SK-N-SH treated with all-trans-retinoic acid at 6 μM for 48 hours (cell line): Measurements from ENCODE around the gene ASB2.

Experiments used
- ATAC-seq: fragments of 200-7000 bp; cut with Tn5 transposase; 3 replicates; pipeline ENCODE4 v1.9.1; 2020; ENCODE audit warnings: mild to moderate bottlenecking, moderate library complexity
- ARNTL ChIP-seq: fragments of 450-650 bp; formaldehyde crosslinking; IDR thresholded peaks from 2 replicates; pipeline ENCODE4 v1.5.0; 2020; ENCODE audit warnings: low read depth, mild to moderate bottlenecking, moderate library complexity, borderline replicate concordance
- BACH2 ChIP-seq: fragments of 250-450 bp; sonication (Bioruptor Pico); IDR thresholded peaks from 2 replicates; pipeline ENCODE4 v1.9.0; 2021; ENCODE audit warnings: mild to moderate bottlenecking, borderline replicate concordance
- CREB5 ChIP-seq: fragments of 250-450 bp; sonication (Bioruptor Pico); IDR thresholded peaks from 2 replicates; pipeline ENCODE4 v1.5.1; 2020; ENCODE audit warnings: low read depth, mild to moderate bottlenecking, moderate library complexity
- CSDC2 ChIP-seq: fragments of 250-450 bp; sonication (Bioruptor Pico); IDR thresholded peaks from 2 replicates; pipeline ENCODE4 v1.5.0; 2020; ENCODE audit warnings: mild to moderate bottlenecking, moderate library complexity
- CSRNP3 ChIP-seq: fragments of 250-450 bp; sonication (Bioruptor Pico); IDR thresholded peaks from 2 replicates; pipeline ENCODE4 v1.5.1; 2021; ENCODE audit warnings: mild to moderate bottlenecking, moderate library complexity
- GLIS3 ChIP-seq: fragments of 250-450 bp; sonication (Bioruptor Pico); IDR thresholded peaks from 2 replicates; pipeline ENCODE4 v1.5.0; 2020; ENCODE audit warnings: mild to moderate bottlenecking, moderate library complexity
- ISL1 ChIP-seq: fragments of 250-450 bp; sonication (Bioruptor Pico); IDR thresholded peaks from 2 replicates; pipeline ENCODE4 v2.1.2; 2022; ENCODE audit warnings: mild to moderate bottlenecking, moderate library complexity
- OSR1 ChIP-seq: fragments of 250-450 bp; sonication (Bioruptor Pico); IDR thresholded peaks from 2 replicates; pipeline ENCODE4 v1.8.0; 2022; ENCODE audit warnings: moderate library complexity, mild to moderate bottlenecking, inconsistent platforms
- PATZ1 ChIP-seq: fragments of 250-450 bp; sonication (Bioruptor Pico); IDR thresholded peaks from 2 replicates; pipeline ENCODE4 v1.8.0; 2020; ENCODE audit warnings: mild to moderate bottlenecking, moderate library complexity, borderline replicate concordance
- PPARA ChIP-seq: fragments of 250-450 bp; sonication (Bioruptor Pico); IDR thresholded peaks from 2 replicates; pipeline ENCODE4 v1.5.0; 2020; ENCODE audit warnings: mild to moderate bottlenecking, borderline replicate concordance
- SNAI2 ChIP-seq: fragments of 250-450 bp; sonication (Bioruptor Pico); IDR thresholded peaks from 2 replicates; pipeline ENCODE4 v1.5.0; 2020; ENCODE audit warnings: mild to moderate bottlenecking, moderate library complexity
- TCF4 ChIP-seq: fragments of 250-450 bp; sonication (Bioruptor Pico); IDR thresholded peaks from 2 replicates; pipeline ENCODE4 v1.8.0; 2021; ENCODE audit warnings: mild to moderate bottlenecking, moderate library complexity, borderline replicate concordance
- TOX ChIP-seq: fragments of 250-450 bp; sonication (Bioruptor Pico); IDR thresholded peaks from 2 replicates; pipeline ENCODE4 v1.8.0; 2021; ENCODE audit warnings: mild to moderate bottlenecking, moderate library complexity, borderline replicate concordance
- TSHZ2 ChIP-seq: fragments of 250-450 bp; sonication (Bioruptor Pico); IDR thresholded peaks from 2 replicates; pipeline ENCODE4 v1.5.0; 2020; ENCODE audit warnings: mild to moderate bottlenecking, moderate library complexity
- ZC3H10 ChIP-seq: fragments of 250-450 bp; sonication (Bioruptor Pico); IDR thresholded peaks from 2 replicates; pipeline ENCODE4 v1.5.1; 2021; ENCODE audit warnings: mild to moderate bottlenecking, moderate library complexity
- ZFP3 ChIP-seq: fragments of 250-450 bp; sonication (Bioruptor Pico); IDR thresholded peaks from 2 replicates; pipeline ENCODE4 v1.5.0; 2020; ENCODE audit warnings: mild to moderate bottlenecking, moderate library complexity
- ZFP30 ChIP-seq: fragments of 450-650 bp; formaldehyde crosslinking; IDR thresholded peaks from 2 replicates; pipeline ENCODE4 v1.5.0; 2022; ENCODE audit warnings: mild to moderate bottlenecking, moderate library complexity
- ZNF70 ChIP-seq: fragments of 450-650 bp; formaldehyde crosslinking; IDR thresholded peaks from 2 replicates; pipeline ENCODE4 v1.5.0; 2020; ENCODE audit warnings: mild to moderate bottlenecking, moderate library complexity
- ZNF8 ChIP-seq: fragments of 450-650 bp; formaldehyde crosslinking; IDR thresholded peaks from 2 replicates; pipeline ENCODE4 v1.5.0; 2020; ENCODE audit warnings: mild to moderate bottlenecking, moderate library complexity

Gene ASB2

GRCh38 chr14:93905623-93906022 is 70.7 kb downstream of the ASB2 start (continued):
- TF ChIP-seq CSRNP3: no peak
- TF ChIP-seq ARNTL (CRISPR knock-in tag): no peak

GRCh38 chr14:93903342-93904184 is 72.8 kb downstream of the ASB2 start:
- no peak for TF ChIP-seq PPARA (CRISPR knock-in tag)
- TF ChIP-seq TOX (CRISPR knock-in tag): no peak
- no peak for TF ChIP-seq ARNTL (CRISPR knock-in tag)
- no peak for TF ChIP-seq TCF4 (CRISPR knock-in tag)
- TF ChIP-seq CREB5: no peak
- TF ChIP-seq ZNF8 (CRISPR knock-in tag): no peak
- no peak for TF ChIP-seq ZFP30 (CRISPR knock-in tag)
- TF ChIP-seq GLIS3 (CRISPR knock-in tag): no peak
- no peak for TF ChIP-seq SNAI2 (CRISPR knock-in tag)
- TF ChIP-seq PATZ1 (CRISPR knock-in tag): no peak
- no peak for TF ChIP-seq ISL1 (CRISPR knock-in tag)
- no peak for TF ChIP-seq BACH2 (CRISPR knock-in tag)
- no peak for TF ChIP-seq CSRNP3
- no peak for TF ChIP-seq ZNF70 (CRISPR knock-in tag)
- TF ChIP-seq, all 23 proteins: peak for 0
- peak; percentile 59; the same call in 2 of the 3 replicates for ATAC-seq

- no peak for ATAC-seq
- TF ChIP-seq ZC3H10 (CRISPR knock-in tag) (no peak), PPARA (CRISPR knock-in tag) (no peak), OSR1 (no peak), ARNTL (CRISPR knock-in tag) (no peak), ISL1 (CRISPR knock-in tag) (no peak), ZNF70 (CRISPR knock-in tag) (no peak), CSRNP3 (no peak), CSDC2 (CRISPR knock-in tag) (no peak), GLIS3 (CRISPR knock-in tag) (no peak), BACH2 (CRISPR knock-in tag) (no peak), CREB5 (no peak), ZFP3 (CRISPR knock-in tag) (no peak), TSHZ2 (CRISPR knock-in tag) (no peak), ZFP30 (CRISPR knock-in tag) (no peak), TCF4 (CRISPR knock-in tag) (no peak)
These were observed 73.6 kb downstream of the ASB2 start for GRCh38 chr14:93902619-93903307.
